Adrenal gland (tissue), 5 donors: ENCODE data around the gene DCC.

Source experiments
- CTCF ChIP-seq, 6 experiments: fragments of 450-650 bp in 4 of 6; fragments of 200-600 bp in 2 of 6; sonication (generic) in 1 of 6; IDR thresholded peaks; 1 replicate in 5 of 6; 2 replicates in 1 of 6; pipeline versions ENCODE4 v1.5.1 to v1.8.0; 2016 to 2021; ENCODE audit warnings: antibody characterized with exemption in 6 of 6, mild to moderate bottlenecking in 2 of 6, moderate library complexity in 1 of 6
- POLR2A ChIP-seq, 2 donors: fragments of 450-650 bp; IDR thresholded peaks; one replicate each; pipeline ENCODE4 v1.6.1; 2017; ENCODE audit warnings: antibody characterized with exemption in 2 of 2, mild to moderate bottlenecking in 2 of 2, moderate library complexity in 1 of 2
- donor health status: DM: no; HTN: no; CAD: no.

GRCh38 chr18:52394602-52395001, 54.6 kb downstream of the DCC start:
- TF ChIP-seq CTCF (IDR thresholded peaks at IDR 0.05): no peak
- no peak for TF ChIP-seq POLR2A (IDR thresholded peaks at IDR 0.05)
